Epithelial cell of esophagus (primary cell): Measurements from ENCODE around the gene TMEM101.
"Not testable (repeated sequence)": the region's sequence is repeated elsewhere in the genome, so short reads cannot be mapped to it uniquely, and the experiment has no call there.

Source experiments
- DNase-seq: peaks from one replicate; pipeline ENCODE4 v3.0.0; 2010; ENCODE audit warnings: low read depth
- H3K4me3 ChIP-seq: 2 replicates; pipeline ENCODE4 v1.5.1; 2011; ENCODE audit warnings: mild to moderate bottlenecking, low read length, control low read depth
- CTCF ChIP-seq: IDR thresholded peaks from 2 replicates; pipeline ENCODE4 v1.5.1; 2011; ENCODE audit warnings: low read depth, mild to moderate bottlenecking, low read length, control low read depth, inconsistent platforms; ENCODE audit not compliant: insufficient read depth; ENCODE audit errors: missing control alignments

The TMEM101 gene

GRCh38 chr17:44023545-44024270 lies 8.9 kb upstream of the TMEM101 start:
- no peak for TF ChIP-seq CTCF
- H3K4me3 ChIP-seq = no peak overlapping the region
- no peak for DNase-seq

DNA sequence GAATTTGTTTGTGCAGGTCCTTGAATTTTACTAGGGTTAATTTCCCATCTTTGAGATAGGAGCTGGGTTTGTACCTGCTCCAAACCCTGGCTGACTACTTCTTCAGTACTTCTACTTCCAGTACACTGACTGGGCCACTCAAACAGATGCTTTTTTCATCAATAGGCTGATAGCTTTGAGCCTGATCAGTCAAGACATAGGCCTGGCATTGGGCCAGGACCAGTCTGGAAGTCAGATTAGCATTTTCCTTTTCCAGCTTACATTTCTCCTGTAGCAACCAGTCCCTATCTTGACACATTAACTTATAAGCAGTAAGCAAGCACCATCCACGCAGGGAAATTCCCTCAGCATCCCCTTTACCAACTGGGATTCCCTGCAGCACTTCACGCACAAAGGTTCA lies 7.5 kb upstream of the TMEM101 start:
- H3K4me3 ChIP-seq = no peak overlapping the region
- no peak for TF ChIP-seq CTCF
- DNase-seq = no peak

- H3K4me3 ChIP-seq, DNase-seq: not testable (repeated sequence)
Measured at GRCh38 chr17:44021227-44021626, 6.5 kb upstream of the TMEM101 start.

DNA sequence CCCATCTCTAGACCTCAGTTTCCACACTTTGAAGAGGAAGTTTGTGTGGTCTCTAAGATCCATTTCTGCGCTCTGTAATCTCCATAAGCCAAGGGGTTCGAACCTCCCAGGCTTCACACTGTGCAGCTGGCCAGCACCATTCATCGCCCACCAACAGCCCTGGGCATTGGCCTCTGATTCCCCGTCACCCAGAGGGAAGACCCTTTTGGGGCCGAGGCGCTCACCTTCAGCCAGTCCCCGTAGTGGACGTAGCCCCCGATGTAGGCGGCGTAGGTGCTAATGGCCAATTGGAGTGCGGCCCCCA lies 678 bp downstream of the TMEM101 start:
- no peak for DNase-seq
- peak overlapping the region; percentile 100 for H3K4me3 ChIP-seq
- TF ChIP-seq CTCF = no peak

- DNase-seq = no peak
- no peak overlapping the region for H3K4me3 ChIP-seq
- no peak for TF ChIP-seq CTCF
Measured at GRCh38 chr17:44012874-44013273, 1.9 kb downstream of the TMEM101 start.

DNA sequence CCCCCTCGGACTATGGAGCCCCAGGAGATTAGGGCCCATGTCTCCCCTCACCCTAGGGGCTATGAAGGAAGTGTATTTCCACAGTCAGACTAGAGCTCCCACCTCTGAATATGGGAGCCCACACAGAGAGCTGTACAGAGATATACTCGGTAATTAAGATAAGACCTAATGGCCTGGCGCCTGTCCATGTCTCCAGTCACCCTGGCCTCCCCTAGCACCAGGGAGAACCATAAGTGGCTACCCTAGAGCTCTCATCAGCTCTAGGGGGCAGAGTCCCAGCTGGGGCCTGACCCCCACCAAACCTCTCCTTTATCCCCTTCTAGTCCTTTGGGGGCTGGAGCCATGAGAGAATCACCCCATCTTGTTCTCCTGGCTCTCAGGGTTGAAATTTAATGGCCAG lies 2.4 kb downstream of the TMEM101 start:
- TF ChIP-seq CTCF = no peak
- H3K4me3 ChIP-seq = no peak overlapping the region
- no peak for DNase-seq

DNA sequence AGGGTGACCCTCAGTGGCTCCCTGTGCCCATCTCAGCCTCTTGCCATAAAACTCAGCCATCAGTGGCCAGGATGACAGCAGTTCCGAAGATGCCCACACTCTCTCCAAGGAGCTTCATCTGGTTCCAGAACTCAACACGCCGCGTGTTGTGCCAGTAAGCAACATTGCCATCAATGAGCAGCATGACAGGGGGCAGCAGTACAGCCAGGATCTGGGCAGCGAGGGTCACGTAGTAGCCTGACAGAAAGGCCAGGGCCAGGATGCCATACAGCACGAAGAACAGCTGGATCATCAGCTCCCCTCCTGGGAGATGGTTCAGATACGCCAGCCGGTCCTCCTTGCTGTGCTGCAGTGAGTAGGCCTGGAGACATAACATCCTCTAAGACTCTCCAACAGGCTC lies 2.9 kb downstream of the TMEM101 start:
- no peak overlapping the region for H3K4me3 ChIP-seq
- DNase-seq = no peak
- TF ChIP-seq CTCF = no peak
